GM12872 (cell line): ENCODE measurements around the gene THRAP3.

ENCODE experiments used
- TF ChIP-seq, protein P1 (sequence below): IDR thresholded peaks from 3 replicates; pipeline ENCODE4 v1.5.1; 2011; ENCODE audit warnings: low read depth, mild to moderate bottlenecking, low read length, moderate library complexity; ENCODE audit not compliant: insufficient read depth

THRAP3 gene

GRCh38 chr1:36307601-36308330 lies 83.5 kb downstream of the THRAP3 start:
- TF ChIP-seq, protein P1, sequence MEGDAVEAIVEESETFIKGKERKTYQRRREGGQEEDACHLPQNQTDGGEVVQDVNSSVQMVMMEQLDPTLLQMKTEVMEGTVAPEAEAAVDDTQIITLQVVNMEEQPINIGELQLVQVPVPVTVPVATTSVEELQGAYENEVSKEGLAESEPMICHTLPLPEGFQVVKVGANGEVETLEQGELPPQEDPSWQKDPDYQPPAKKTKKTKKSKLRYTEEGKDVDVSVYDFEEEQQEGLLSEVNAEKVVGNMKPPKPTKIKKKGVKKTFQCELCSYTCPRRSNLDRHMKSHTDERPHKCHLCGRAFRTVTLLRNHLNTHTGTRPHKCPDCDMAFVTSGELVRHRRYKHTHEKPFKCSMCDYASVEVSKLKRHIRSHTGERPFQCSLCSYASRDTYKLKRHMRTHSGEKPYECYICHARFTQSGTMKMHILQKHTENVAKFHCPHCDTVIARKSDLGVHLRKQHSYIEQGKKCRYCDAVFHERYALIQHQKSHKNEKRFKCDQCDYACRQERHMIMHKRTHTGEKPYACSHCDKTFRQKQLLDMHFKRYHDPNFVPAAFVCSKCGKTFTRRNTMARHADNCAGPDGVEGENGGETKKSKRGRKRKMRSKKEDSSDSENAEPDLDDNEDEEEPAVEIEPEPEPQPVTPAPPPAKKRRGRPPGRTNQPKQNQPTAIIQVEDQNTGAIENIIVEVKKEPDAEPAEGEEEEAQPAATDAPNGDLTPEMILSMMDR = no peak

DNA sequence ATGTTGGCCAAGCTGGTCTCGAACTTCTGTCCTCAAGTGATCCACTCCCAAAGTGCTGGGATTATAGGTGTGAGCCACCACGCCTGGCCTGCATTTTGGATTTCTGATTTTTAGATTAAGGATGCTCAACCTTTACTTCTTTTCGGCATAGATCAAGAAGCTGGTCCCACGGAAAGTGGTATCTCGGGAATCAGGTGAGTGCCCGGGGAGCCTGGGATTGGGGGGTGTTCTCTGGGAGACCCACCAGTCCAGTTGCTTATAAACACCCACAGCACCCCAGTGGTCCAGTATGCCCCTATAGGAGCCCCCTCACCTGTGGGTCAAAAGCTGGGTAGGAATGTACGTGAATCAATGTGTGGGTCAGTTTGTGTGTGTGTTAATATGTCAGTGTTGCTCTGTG lies 85.2 kb downstream of the THRAP3 start:
- TF ChIP-seq, protein P1 = no peak

- TF ChIP-seq, protein P1 = no peak
Measured at GRCh38 chr1:36320291-36320761, 96.1 kb downstream of the THRAP3 start.

DNA sequence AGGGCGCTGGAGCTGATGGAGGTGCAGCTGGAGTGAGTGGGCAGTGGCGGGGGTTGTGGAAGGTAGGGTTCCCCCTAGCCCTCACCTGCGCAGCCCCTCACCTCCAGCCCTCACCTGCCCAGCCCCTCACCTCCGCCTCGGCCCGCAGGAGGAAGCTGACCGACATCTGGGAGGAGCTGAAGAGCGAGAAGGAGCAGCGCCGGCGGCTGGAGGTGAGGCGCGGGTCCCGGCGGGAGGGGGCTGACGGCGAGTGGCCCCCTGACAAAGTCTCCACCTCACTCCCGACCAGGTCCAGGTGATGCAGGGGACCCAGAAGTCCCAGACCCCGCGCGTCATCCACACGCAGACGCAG lies 96.5 kb downstream of the THRAP3 start:
- TF ChIP-seq, protein P1 = no peak

- TF ChIP-seq, protein P1 = no peak
Measured at GRCh38 chr1:36321119-36321951, 97.1 kb downstream of the THRAP3 start.

DNA sequence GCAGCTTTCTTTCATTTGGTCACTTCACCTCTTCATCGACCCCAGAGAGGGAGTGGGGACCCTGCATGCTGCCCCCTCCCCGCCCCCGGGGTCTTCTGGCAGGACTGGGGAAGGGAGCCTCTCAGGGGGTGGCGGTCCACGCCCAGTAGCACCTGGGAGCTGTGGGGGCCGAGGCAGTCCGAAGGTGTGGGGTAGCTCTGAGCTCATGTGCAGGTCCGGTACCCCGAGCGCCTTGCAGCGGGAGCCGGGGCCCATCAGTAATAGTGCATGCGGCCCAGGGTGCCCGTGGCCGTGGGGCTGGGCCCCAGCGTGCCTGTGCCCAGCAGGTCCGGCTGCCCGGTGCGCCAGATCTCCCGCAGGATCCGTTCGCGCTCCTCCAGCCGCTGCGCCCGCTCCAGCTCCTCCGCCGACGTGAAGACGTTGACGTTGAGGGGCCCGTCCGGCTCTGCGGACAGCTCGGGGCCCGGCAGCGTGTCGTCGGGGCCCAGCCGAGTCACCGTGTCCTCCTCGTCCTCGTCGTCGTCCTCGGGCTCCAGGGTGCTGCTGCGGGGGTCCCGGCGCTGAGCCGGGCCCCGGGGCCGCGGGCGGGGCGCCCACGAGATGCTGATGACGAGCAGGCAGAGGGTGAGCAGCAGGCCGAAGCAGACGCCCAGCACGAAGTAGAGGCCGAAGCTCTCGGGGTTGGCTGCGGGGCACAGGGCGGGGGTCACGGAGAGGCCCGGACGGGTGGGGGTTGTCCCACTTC lies 98.0 kb downstream of the THRAP3 start:
- TF ChIP-seq, protein P1 = no peak

GRCh38 chr1:36322786-36323635 lies 98.8 kb downstream of the THRAP3 start:
- TF ChIP-seq, protein P1 = no peak
